Transverse colon (tissue), 4 donors: ENCODE data around the gene TUFT1. TPM values are rescaled to one million over a fixed set of nuclear protein-coding genes. Genes with fewer than 3 reads are reported as not detected.
"Not testable (repeated sequence)": the region's sequence is repeated elsewhere in the genome, so short reads cannot be mapped to it uniquely, and the experiment has no call there.

ENCODE experiments used
- DNase-seq: peaks from one replicate; pipeline ENCODE4 v3.0.0-alpha.2; 2019
- H3K27ac ChIP-seq, 4 donors: fragments of 200-600 bp; sonication (generic); 2 replicates each; pipeline ENCODE4 v1.5.1; 2016 to 2018; ENCODE audit warnings: inconsistent platforms in 4 of 4
- H3K27me3 ChIP-seq: fragments of 200-600 bp; sonication (generic); 2 replicates; pipeline ENCODE4 v1.5.1; 2017; ENCODE audit warnings: inconsistent platforms
- H3K36me3 ChIP-seq, 4 donors: fragments of 200-600 bp; sonication (generic); 2 replicates each; pipeline ENCODE4 v1.5.1; 2017 to 2019; ENCODE audit warnings: inconsistent platforms in 4 of 4
- H3K4me1 ChIP-seq, 4 donors: fragments of 200-600 bp; sonication (generic); 2 replicates each; pipeline ENCODE4 v1.5.1; 2017 to 2020; ENCODE audit warnings: inconsistent platforms in 4 of 4
- H3K4me3 ChIP-seq, 4 donors: fragments of 200-600 bp; sonication (generic); 1 replicate in 1 of 4; 2 replicates in 3 of 4; pipeline versions ENCODE4 v1.5.1 to v1.6.1; 2017 to 2019; ENCODE audit warnings: inconsistent platforms in 4 of 4
- H3K9me3 ChIP-seq, 2 donors: fragments of 200-600 bp; sonication (generic); 2 replicates each; pipeline ENCODE4 v1.5.1; 2017 to 2019; ENCODE audit warnings: inconsistent platforms in 2 of 2
- CTCF ChIP-seq, 5 experiments: fragments of 200-600 bp in 3 of 5; fragments of 450-650 bp in 2 of 5; sonication (generic) in 3 of 5; IDR thresholded peaks; 1 replicate in 2 of 5; 2 replicates in 3 of 5; pipeline ENCODE4 v1.5.1; 2016 to 2017; ENCODE audit warnings: antibody characterized with exemption in 5 of 5, inconsistent platforms in 3 of 5, mild to moderate bottlenecking in 2 of 5, moderate library complexity in 1 of 5
- EP300 ChIP-seq: sonication (generic); formaldehyde crosslinking; IDR thresholded peaks from one replicate; pipeline ENCODE4 v1.6.1; 2017; ENCODE audit warnings: antibody characterized with exemption, low read depth
- POLR2A ChIP-seq: fragments of 450-650 bp; IDR thresholded peaks from one replicate; pipeline ENCODE4 v1.6.1; 2016; ENCODE audit warnings: antibody characterized with exemption, mild to moderate bottlenecking, moderate library complexity
- POLR2AphosphoS5 ChIP-seq, 3 donors: sonication (generic); formaldehyde crosslinking; IDR thresholded peaks; one replicate each; pipeline ENCODE4 v1.6.1; 2016; ENCODE audit warnings: antibody characterized with exemption in 3 of 3
- WGBS, 2 donors: methylation state at CpG; one replicate each; pipeline ENCODE4 v1.1.5; 2018; ENCODE audit warnings: low coverage in 1 of 2; 5-methylcytosine and 5-hydroxymethylcytosine counted together
- in situ Hi-C, 4 donors: fragments of 200-750 bp; cut with MboI; loops; one replicate each; pipeline versions ENCODE4 v1.15.0 to v1.15.1; 2017; ENCODE audit warnings: low sequenced_read_pairs in 3 of 4, low pct_ligation_motif_present in 1 of 4, low pct_unique_long_range_greater_than_20kb in 1 of 4
- intact Hi-C: fragments of 100-400 bp; cut with DNase I; formaldehyde crosslinking; loops from one replicate; pipeline ENCODE4 v1.15.1; 2023; ENCODE audit warnings: low total_unique reads
- total RNA-seq, 4 donors: library from RNA; depleted of rRNA; stranded (reverse); fragments of >200 nt; gene quantifications; one replicate each; pipeline ENCODE4 v1.1.0, GENCODE V29; 2016

TUFT1 gene
- total RNA-seq, 4 donors from 2014 or later, result 22.8 to 65.5 (median 30.8) TPM

GRCh38 chr1:151596166-151596953, 56.3 kb downstream of the TUFT1 start:
- in situ Hi-C loops, result loop anchor here in 2 of 4 donors (10.0 to 25.0 kb wide), 2 partner anchors 138 to 141 kb away; no protein-coding TSS in a partner anchor
- Histone ChIP-seq H3K27me3 (no peaks in the 10 kb centered on the region), H3K4me3 (no peak overlapping the region), H3K36me3 (no peaks in the 10 kb centered on the region), H3K27ac (no peak overlapping the region), H3K4me1 (peaks cover 0 to 8% (median 0%) of the 10 kb centered on the region in 4 donors), H3K9me3 (no peaks in the 10 kb centered on the region)
- no peak for TF ChIP-seq CTCF (IDR thresholded peaks at IDR 0.05)
- TF ChIP-seq POLR2A, result no peak
- TF ChIP-seq EP300, result no peak
- TF ChIP-seq POLR2AphosphoS5 (IDR thresholded peaks at IDR 0.05), result no peak
- 77 to 88% methylated on average over 2 to 5 of the region's 5 CpGs for WGBS, 2 donors
- DNase-seq, result no peak
- intact Hi-C loops, result no loop called here

GRCh38 chr1:151602550-151602949, 62.4 kb downstream of the TUFT1 start:
- H3K9me3 ChIP-seq, H3K36me3 ChIP-seq, intact Hi-C loops, H3K27ac ChIP-seq, DNase-seq, H3K4me3 ChIP-seq, H3K27me3 ChIP-seq, in situ Hi-C loops: not testable (repeated sequence)
- H3K4me1 ChIP-seq, result peaks cover 0 to 12% (median 2%) of the 10 kb centered on the region in 4 donors
- 90 to 91% methylated on average over 2 to 5 of the region's 5 CpGs for WGBS, 2 donors

- H3K27ac ChIP-seq, result no peak overlapping the region
- 68 to 69% methylated on average over 2 of the region's 2 CpGs for WGBS, 2 donors
- H3K9me3 ChIP-seq, result no peaks in the 10 kb centered on the region
- H3K4me3 ChIP-seq, result no peak overlapping the region
- no peaks in the 10 kb centered on the region for H3K36me3 ChIP-seq
- intact Hi-C loops (no loop called here), in situ Hi-C loops (no loop called here)
- H3K4me1 ChIP-seq, result peaks cover 0 to 12% (median 2%) of the 10 kb centered on the region in 4 donors
- TF ChIP-seq POLR2A, result no peak
- no peak for DNase-seq
- H3K27me3 ChIP-seq, result no peaks in the 10 kb centered on the region
These were observed 64.2 kb downstream of the TUFT1 start for GRCh38 chr1:151604291-151604690.

GRCh38 chr1:151606384-151606783, 66.3 kb downstream of the TUFT1 start:
- in situ Hi-C loops, result no loop called here
- TF ChIP-seq POLR2A, result peak; percentile 61
- no peak for TF ChIP-seq CTCF (IDR thresholded peaks at IDR 0.05)
- TF ChIP-seq EP300, result no peak
- TF ChIP-seq POLR2AphosphoS5 (IDR thresholded peaks at IDR 0.05), result peak in 2 of 3 donors; percentile 72 to 77
- no peaks in the 10 kb centered on the region for H3K36me3 ChIP-seq
- H3K27me3 ChIP-seq, result no peaks in the 10 kb centered on the region
- H3K9me3 ChIP-seq, result no peaks in the 10 kb centered on the region
- DNase-seq, result peak; percentile 40
- peak overlapping the region in 3 of 4 donors; percentile 35 to 69 (median 65) for H3K27ac ChIP-seq
- intact Hi-C loops, result no loop called here
- H3K4me3 ChIP-seq, result no peak overlapping the region
- H3K4me1 ChIP-seq, result peaks cover 0 to 12% (median 5%) of the 10 kb centered on the region in 4 donors

- in situ Hi-C loops (no loop called here), intact Hi-C loops (no loop called here)
- no peaks in the 10 kb centered on the region for H3K9me3 ChIP-seq
- no peak for DNase-seq
- H3K4me3 ChIP-seq, result no peak overlapping the region
- no peaks in the 10 kb centered on the region for H3K27me3 ChIP-seq
- WGBS, 2 donors, result 50 to 68% methylated on average over 1 to 3 of the region's 3 CpGs
- H3K4me1 ChIP-seq, result peaks cover 0 to 12% (median 8%) of the 10 kb centered on the region in 4 donors
- H3K27ac ChIP-seq, result peak overlapping the region in 2 of 4 donors; percentile 65 to 69
- no peaks in the 10 kb centered on the region for H3K36me3 ChIP-seq
- TF ChIP-seq CTCF (IDR thresholded peaks at IDR 0.05), result no peak
- TF ChIP-seq EP300, result no peak
- TF ChIP-seq POLR2AphosphoS5 (IDR thresholded peaks at IDR 0.05), result no peak
- no peak for TF ChIP-seq POLR2A
These were observed 66.7 kb downstream of the TUFT1 start for GRCh38 chr1:151606857-151607256.
